HG03575 (cell line): ENCODE data around the gene PPM1L.
"Not testable (repeated sequence)": the region's sequence is repeated elsewhere in the genome, so short reads cannot be mapped to it uniquely, and the experiment has no call there.

ENCODE experiments used
- ATAC-seq: cut with Tn5 transposase; IDR thresholded peaks from one replicate; pipeline ENCODE4 v1.9.1; 2021; ENCODE audit not compliant: unreplicated experiment, insufficient number of reproducible peaks, low FRiP score; ENCODE audit errors: extremely low read depth

PPM1L gene

DNA sequence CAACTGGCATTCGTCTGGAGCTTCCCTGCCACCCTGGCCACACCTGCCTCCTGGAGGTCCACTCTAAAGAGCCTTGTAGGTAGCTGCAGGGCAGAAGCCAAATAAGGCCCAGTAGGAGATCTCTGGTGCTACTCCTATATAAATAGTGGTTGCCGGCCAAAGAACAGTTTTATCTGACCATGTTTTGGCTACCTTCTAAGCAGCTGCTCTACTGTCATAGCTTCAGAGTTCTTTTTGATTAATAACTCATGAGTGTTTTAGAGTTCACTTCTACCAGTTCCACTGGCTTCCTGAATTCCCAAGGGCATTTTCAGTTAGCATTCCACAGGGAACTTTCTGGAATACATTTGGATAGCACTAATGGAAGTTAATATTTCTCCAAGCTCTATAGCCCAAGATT, 194.5 kb downstream of the PPM1L start:
- ATAC-seq: no peak

GRCh38 chr3:160950954-160951353, 194.9 kb downstream of the PPM1L start:
- no peak for ATAC-seq

DNA sequence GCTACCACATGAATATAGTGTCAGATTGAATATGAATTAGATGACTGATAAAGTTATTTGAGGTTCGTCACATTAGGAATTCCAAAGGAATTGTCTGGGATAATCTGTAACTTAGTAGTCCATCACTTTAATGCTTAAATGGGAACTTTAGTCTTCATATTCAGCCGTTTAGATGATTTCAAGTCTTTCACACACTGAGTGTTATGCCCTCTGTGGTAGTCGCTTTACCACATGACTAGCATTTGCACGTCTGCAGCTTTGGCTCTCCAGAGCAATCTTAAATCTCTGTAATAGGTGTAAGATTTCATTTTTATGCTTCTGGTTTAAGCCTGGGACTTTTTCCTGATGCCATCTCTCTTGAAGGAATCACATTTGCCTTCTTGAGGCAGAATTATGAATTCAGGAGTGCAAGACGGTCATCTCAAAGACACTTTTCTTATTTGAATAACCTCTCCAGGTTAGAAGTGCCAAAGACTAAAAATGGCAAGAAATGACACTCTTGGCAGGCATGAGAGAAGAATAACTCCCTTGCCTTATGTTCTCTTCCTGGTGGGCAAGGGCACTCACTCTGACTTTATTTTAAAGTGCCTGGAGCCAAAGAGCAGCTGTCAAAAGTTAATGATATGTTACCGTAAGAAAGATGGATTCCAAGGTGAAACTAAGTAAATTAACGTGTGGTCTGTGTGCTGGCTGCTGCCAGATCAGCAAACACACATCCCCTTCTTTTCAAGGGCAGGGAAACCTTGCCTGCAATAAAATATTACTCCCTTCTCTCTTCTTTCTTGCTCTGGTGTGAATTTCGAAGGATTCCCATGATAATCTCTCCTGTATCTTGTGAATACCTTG, 195.8 kb downstream of the PPM1L start:
- ATAC-seq: no peak

DNA sequence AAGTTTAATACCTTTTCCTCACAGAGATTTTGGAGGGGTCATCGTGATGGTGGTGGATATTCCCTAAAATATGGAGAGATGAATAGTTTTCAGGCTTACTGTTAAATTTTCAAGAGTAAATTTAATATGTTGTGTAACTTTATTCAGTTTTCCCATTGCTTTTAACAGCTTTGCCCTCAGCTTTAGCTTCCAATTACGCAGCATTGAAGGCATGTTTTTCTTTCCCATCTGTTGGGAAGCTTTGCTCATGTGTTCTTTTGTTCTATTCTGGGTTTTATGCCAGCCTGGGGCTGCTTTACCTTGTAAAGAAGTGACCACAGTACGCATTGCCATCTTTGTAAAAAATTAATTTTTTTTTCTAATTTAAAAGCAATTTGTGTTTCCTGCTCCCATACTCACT, 197.7 kb downstream of the PPM1L start:
- ATAC-seq: no peak

GRCh38 chr3:160956785-160957184, 200.8 kb downstream of the PPM1L start:
- peak; percentile 53 for ATAC-seq

GRCh38 chr3:160960568-160960967, 204.5 kb downstream of the PPM1L start:
- no peak for ATAC-seq

- ATAC-seq: no peak
Measured at GRCh38 chr3:160963949-160964348, 207.9 kb downstream of the PPM1L start.

GRCh38 chr3:160968761-160969160, 212.7 kb downstream of the PPM1L start:
- no peak for ATAC-seq

DNA sequence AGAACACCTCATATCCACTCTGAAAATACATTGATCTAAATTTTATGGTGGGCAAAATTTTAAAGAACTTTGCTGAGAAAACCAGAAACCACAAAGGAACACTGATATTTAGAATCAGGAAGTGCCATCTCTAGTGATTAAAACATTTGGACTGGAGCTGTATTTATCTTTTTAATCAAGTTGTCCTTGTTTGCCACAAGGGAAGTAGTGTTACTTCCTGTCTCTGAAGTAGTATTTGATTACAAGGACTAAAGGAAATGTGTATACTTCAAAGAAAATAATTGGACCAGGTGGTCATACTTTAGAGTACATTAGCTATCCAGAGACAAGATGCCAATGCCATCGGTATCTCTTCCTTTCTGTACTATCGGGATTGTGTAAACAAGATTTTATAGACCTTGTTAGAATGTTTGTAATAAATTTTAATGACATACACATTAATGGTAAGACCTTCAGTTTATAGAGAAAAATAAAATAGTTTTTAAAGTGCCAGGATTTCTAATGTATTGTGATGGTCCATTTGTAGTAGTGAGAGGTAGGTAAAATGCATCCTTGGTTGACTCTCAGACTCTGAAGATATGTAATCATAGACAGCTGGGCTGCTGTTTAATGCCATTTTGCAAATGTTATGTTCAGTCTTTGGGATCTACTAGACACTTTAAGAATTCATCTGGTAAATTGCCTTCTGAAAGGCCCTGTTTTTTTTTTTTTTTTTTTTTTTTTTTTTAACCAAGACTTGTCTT, 217.2 kb downstream of the PPM1L start:
- ATAC-seq: no peak

DNA sequence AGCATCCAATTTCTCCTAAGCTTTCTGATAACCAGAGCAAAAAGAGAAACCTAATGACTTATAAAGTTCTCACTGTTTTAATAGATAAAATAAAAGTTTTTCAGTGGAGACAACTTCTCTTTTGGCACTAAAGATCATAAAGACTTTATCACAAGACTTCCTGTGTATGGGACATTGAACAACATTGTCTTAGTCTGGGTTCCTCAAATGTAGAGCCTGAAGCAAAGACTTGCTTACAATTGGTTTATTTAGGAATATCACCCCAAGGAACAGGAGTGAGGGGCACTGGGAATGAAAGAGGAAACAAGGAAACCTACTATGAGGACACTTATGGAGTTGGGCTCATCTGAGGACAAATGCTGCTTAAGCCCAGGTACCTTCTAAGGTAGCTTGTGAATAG, 221.7 kb downstream of the PPM1L start:
- ATAC-seq: no peak

DNA sequence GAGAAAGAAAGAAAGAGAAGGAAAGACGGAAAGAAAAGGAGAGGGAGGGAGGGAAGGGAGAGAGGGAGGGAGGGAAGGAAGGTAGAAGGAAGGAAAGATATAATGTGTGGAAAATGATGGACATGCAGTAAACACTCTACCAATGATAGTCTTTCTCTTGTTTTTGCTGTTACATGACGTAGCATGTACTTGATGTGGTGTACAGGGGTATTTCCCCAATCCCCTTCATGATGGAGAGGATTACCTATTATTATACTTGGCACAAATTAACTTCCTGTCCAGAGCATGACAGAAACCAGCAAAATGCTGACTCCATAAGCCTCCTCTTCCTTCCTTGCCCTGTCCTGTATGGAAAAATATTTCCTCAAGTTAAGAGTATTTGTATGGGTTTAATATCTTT, 224.7 kb downstream of the PPM1L start:
- ATAC-seq: no peak

GRCh38 chr3:160981217-160981938, 225.3 kb downstream of the PPM1L start:
- peak; percentile 51 for ATAC-seq

DNA sequence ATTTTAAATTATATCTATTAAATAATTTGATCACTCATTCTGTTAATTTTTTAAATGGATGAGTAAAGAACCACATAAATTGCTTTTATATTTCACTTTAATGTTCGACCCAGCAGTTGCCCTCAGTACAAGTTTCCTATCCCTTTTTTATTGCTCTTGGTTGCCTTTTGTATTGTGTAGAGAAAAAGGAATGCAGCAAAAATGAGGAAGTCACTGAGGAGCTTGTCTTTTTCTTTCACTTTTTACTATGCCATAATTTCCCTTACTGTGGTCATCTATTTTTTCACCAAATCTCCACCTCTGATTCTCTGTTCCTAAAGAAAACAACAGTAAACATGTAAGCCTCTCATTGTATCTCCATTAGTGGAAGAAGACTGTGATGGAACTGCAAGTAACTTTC, 226.5 kb downstream of the PPM1L start:
- ATAC-seq: no peak

DNA sequence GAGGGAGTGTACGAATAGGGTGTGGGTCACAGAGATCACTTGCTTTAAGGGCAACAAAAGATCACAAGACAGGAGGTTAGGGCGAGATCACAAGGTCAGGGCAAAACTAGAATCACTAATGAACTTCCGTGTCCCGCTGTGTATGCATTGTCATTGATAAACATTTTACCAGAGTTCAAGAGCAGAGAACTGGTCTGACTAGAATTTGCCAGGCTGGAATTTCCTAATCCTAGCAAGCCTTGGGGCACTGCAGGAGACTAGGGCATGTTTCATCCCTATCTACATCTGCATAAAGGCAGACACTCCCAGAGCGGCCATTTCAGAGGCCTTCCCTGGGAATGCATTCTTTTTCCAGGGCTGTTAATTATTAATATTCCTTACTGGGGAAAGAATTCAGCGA, 227.9 kb downstream of the PPM1L start:
- ATAC-seq: not testable (repeated sequence)

DNA sequence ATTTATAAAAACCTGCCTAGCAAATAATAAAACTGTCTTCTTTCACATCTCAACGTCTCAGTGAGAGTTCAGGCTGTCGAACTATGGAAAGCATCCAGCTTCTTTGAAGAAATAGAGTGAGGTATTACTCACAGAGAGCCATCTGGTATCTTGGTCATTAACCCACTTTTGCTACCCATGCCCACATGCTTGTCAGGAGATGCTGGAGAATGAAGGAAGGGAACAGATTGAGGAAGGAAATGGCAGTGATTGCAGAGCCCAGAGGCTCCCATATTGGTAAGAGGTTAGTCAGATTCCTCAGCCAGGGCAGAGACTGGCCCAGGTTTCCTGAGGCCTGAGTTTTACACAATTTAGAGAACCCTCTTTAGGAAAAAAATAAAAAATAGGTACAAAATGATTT, 230.0 kb downstream of the PPM1L start:
- ATAC-seq: no peak

- no peak for ATAC-seq
Measured at GRCh38 chr3:160987982-160988964, 232.2 kb downstream of the PPM1L start.

DNA sequence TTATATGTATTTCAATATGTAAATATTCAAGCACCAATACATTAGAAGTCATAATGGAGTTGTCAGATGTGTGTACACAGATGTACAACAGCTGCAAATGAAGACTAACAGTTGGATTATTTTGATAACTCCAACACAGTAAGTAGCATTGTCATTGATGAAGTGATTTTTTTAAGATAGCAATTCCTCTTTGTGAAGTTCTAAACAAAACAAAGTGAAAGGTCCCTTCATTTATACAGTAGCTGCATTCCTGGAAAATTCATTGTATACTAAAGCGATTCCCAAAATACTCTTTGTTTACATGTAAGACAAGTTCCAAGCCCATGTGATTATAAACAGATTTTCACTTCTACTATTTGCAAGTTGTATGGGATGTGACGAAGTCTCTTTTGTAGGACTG, 234.4 kb downstream of the PPM1L start:
- ATAC-seq: no peak

GRCh38 chr3:160992712-160993111, 236.7 kb downstream of the PPM1L start:
- no peak for ATAC-seq

DNA sequence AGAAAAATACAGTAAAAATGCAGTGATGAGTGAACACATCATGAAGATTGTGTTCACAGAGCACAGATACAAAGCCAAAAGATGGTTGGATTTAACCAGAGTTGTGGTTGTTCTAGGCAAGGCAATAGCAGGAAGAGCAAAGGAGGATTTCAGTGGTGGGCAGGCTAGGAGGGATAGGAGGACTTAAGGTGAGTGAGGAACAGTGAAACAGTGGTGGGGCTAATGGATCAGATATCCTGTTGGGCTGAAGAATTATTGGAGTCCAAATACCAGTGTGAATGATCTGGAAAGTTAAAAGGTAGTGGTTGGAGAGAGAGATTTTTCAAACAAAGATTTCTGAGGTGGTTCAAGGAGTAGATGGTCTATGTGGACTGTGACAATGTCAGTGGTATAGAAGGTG, 240.8 kb downstream of the PPM1L start:
- no peak for ATAC-seq
